GM18909 (cell line): Measurements from ENCODE around the gene BTRC.
A peak's percentile ranks its signal among the peaks of the same experiment; 100 is the strongest.
"Not testable (repeated sequence)": the region's sequence is repeated elsewhere in the genome, so short reads cannot be mapped to it uniquely, and the experiment has no call there.

Source experiments
- ATAC-seq: cut with Tn5 transposase; IDR thresholded peaks from one replicate; pipeline ENCODE4 v1.9.1; 2021; ENCODE audit warnings: mild to moderate bottlenecking; ENCODE audit not compliant: unreplicated experiment, poor library complexity

The BTRC gene

GRCh38 chr10:101353692-101354327, at the start of gene BTRC:
Gene BTRC (plus strand): TSS chr10:101354165. CDS start chr10:101354181, 16 bp downstream.
- ATAC-seq, result peak; percentile 94

GRCh38 chr10:101304316-101304715, 49.6 kb upstream of the BTRC start:
- no peak for ATAC-seq

- ATAC-seq, result no peak
Measured at GRCh38 chr10:101305320-101306241, 48.4 kb upstream of the BTRC start.

- no peak for ATAC-seq
Measured at GRCh38 chr10:101308051-101308450, 45.9 kb upstream of the BTRC start.

DNA sequence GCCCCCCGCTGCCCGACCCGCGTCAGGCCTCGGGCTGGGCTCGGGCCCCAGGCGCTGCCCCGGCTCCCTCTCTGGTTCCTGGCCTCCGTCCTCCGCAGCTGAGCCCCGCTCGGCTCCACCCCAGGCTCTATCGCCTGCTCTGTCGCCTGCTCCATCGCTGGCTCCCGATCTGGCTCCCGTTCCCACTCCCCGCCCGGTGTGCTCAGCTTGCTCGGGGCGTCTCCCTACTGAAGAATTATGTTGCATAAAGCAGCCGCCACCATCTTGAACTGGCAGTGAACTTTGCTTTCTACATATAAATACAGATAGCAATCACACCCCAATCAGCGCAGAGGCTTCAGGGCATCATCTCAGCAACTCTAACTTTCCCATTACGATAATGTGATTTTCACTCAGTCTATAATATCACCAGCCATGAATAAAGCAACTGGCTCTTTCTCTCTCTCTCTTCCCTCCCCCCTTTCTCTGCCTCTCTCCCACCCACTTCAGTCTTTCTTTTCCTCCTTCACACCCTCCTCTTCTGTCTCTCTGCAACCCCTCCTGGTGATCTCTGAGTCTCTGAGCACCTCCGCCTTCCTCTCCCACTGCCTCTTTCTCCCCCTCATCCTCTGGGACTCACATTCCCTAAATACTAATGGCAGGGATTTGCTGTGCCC, 43.3 kb upstream of the BTRC start:
- ATAC-seq, result no peak

DNA sequence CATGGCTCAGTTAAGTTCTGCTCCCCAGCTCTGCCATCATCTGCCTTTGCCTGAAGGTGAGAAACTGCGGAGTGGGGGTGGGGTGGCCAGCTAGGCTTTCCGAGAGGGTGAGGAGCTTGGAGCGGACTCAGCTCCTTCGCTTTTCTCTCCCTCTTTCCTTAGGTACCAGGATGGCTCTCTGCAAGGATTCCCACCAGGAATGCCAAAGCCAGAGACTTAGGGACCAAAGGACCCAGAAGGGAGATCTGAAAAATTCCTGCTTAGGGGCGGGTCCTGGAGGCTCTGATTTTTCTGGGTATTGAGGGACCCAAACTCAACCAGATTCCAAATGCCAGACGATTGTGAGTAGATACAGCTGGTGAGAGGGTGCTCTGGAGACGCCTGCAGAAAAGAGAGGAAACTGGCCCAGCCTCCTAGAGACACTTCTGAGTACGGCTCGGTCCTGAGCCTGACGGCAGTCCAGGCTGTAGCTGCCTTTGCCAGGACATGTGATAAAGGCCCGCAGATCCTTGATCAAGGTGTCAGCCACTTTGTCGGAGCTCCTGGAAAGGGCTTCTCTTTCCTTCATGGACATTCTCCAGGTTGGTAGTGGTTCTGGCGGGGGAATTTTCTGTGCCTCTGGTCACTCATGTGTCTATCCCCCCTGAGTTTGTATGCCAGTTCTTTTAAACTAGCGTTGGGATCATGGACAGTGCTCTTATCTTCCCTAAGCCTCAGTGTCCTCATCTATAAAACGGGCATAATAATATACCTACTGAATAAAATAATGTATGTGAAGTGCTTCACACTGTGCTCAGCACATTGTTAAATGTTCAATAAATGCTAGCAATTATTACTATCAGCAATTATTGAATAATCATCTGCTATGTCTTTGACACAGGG, 42.5 kb upstream of the BTRC start:
- ATAC-seq, result no peak

- no peak for ATAC-seq
Measured at GRCh38 chr10:101319241-101319915, 34.6 kb upstream of the BTRC start.

GRCh38 chr10:101321073-101321472, 32.9 kb upstream of the BTRC start:
- ATAC-seq, result no peak

GRCh38 chr10:101322266-101323108, 31.5 kb upstream of the BTRC start:
- ATAC-seq, result no peak

DNA sequence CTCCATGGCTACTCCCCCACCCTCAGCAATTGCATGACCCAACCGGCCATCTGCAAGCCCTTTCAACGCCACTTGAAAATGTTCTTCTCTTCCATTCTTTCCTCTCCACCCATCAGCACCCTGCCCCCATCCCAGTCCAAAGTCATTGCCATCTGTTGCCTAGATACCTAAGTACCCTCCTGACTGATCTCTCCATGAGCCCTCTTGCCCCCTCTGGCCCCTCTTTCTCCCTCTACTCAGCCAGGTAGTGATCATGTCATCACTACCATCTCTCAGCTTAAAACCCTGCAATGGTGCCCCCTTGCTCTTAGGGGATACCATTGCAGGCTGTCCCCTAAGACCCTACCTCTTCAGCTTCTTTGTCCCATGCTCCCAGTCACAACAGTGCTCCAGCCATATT, 30.5 kb upstream of the BTRC start:
- ATAC-seq, result no peak

DNA sequence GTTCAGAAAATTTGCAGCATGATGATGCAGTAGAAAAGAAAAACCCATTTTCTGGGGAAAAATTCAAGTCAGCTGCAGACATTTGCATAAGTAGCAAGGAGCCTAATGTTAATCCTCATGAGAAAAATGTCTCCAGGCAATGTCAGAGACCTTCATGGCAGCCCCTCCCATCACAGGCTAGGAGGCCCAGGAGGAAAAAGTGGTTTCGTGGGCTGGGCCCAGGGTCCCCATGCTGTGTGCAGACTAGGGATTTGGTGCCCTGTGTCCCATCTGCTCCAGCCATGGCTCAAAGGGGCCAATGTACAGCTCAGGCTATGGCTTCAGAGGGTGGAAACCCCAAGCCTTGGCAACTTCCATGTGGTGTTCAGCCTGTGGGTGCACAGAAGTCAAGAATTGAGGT, 26.5 kb upstream of the BTRC start:
- ATAC-seq, result not testable (repeated sequence)

- ATAC-seq, result no peak
Measured at GRCh38 chr10:101329341-101330032, 24.5 kb upstream of the BTRC start.

DNA sequence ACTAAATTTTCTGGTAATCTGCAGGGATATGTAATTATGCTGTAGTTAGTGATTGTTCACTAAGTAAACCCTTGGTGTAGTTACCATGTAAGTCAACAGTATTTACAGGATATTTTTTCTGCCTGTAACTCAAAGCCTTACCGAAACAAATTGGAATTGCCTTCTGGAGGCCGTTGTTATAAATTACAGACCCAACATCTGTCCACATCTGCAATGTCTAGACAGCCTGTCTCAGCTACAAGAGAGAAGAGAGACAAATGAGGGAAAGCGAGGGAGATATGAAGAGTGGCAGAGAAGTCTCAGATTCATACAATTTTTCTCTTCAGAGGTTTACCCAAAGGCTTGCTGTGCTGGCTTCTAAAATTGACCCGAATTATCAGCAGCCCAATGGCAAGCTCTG, 23.7 kb upstream of the BTRC start:
- ATAC-seq, result no peak

GRCh38 chr10:101330631-101331225, 23.2 kb upstream of the BTRC start:
- ATAC-seq, result no peak

GRCh38 chr10:101331956-101332355, 22.0 kb upstream of the BTRC start:
- ATAC-seq, result no peak

DNA sequence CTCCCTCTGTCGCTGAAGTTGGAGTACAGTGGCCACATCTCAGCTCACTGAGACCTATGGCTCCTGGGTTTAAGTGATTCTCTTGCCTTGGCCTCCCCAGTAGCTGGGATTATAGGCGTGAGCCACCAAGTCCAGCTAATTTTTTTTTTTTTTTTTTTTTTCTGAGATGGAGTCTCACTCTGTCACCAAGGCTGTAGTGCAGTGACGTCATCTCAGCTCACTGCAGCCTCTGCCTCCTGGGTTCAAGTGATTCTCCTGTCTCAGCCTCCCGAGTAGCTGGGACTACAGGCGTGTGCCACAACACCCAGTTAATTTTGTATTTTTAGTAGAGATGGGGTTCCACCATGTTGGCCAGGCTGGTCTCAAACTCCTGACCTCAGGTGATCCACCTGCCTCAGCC, 19.7 kb upstream of the BTRC start:
- not testable (repeated sequence) for ATAC-seq

DNA sequence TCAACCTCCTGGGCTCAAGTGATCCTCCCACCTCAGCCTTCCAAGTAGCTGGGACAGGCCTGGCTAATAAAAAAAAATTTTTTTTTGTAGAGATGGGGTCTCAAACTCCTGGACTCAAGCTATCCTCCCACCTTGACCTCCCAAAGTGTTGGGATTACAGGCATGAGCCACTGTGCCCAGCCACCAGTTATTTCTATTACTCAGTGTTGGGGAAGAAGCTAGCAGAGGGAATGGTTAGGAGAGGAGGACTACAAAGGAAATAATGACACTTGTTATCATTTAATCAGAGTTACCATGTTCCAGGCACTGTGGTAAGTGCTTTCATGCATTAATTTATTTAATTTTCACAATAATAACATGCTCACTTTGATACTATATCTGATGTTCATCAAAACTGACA, 17.6 kb upstream of the BTRC start:
- ATAC-seq, result no peak

GRCh38 chr10:101337836-101338235, 16.1 kb upstream of the BTRC start:
- ATAC-seq, result no peak
